OCI-M2 (cell line): ENCODE measurements around the gene LONRF3.

Experiments
- DNase-seq: peaks from one replicate; lab custom pipeline; 2025; ENCODE audit not compliant: unreplicated experiment; lab: John Stamatoyannopoulos, UW

LONRF3 gene

GRCh38 chrX:119036107-119037029 is 62.0 kb downstream of the LONRF3 start:
- no peak for DNase-seq

GRCh38 chrX:119040432-119040831 is 66.0 kb downstream of the LONRF3 start:
- DNase-seq, result no peak

GRCh38 chrX:119041175-119041574 is 66.8 kb downstream of the LONRF3 start:
- DNase-seq, result no peak

DNA sequence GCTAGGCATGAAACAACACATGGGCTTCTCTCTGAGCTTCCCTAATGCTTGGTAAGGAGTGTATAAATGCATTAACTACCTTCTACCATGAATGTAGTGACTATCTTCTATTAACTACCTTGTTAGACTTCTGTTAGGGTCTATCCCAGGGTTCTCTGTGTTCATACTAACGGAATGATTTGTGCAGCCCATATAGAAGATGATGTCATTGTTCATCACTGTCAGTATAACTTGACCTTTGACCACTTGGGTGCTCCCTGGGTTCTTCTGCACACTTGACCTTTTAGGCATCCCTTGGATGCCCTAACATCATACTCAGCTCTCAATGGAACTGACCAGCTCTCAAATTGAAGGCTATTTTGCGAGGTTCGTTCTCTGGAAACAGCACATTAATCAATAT is 67.6 kb downstream of the LONRF3 start:
- no peak for DNase-seq

DNA sequence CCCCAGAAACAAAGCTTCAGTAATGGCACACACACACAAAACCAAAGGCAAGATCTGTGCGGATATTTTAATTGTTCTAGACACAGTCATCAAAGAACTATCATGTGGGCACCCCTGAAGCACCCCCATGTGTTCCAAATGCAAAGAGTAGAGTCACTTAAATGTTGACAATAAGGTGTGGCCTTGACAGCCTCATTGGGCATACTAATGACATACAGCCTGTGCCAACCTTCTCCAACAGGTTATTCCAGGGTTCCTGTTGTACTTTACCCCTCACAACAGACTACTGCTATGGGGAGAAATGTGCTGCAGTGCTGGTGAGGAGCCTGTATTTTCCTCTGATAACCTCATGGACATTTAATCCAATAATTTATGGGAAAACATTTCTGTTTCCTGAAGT is 68.6 kb downstream of the LONRF3 start:
- DNase-seq, result no peak

- no peak for DNase-seq
Observed at GRCh38 chrX:119045884-119046283, 71.5 kb downstream of the LONRF3 start.

- no peak for DNase-seq
Observed at GRCh38 chrX:119055687-119056086, 81.3 kb downstream of the LONRF3 start.

DNA sequence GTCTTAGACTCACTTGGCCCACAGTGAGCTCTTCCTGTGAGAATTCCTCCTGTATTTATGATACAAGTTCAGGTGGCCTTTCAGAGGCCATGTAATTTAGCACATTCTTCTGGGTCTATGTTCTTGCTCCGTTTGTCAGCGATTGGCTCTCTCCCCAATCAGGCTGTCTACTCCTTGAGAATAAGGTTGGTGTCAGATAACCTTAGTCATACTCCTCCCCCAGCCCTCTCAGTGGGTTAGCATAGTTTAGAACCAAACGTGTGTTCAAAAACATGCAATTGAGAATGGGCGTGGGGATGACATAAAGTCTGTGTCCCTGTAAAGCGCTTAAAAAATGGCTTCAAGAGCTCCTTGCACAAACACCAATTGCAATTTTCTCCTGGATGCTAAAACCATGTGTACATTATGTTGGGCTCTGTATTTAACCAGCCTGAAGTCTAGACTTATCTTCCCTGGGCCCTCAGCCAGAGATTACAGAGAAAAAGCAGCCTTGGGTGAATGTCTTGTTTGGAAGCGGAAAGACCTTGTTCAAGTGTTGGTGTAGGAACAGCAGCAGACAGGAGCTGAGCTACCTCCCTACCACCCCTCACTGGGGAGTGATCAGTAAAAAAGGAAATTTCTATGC is 88.4 kb downstream of the LONRF3 start:
- DNase-seq, result no peak

DNA sequence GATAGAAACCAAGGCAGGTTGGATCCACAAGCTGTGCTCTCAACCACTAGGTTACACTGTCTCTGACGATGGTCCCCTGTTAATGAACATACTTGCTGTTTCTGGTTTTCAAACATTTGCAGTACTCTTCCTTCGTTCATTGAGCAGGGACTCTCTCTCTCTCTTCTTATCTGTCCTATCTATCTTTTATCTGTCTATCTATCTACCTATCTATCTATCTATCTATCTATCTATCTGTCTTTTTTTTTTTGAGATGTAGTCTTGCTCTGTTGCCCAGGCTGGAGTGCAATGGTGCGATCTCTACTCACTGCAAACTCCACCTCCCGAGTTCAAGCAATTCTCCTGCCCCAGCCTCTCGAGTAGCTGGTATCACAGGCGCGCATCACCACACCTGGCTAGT is 89.0 kb downstream of the LONRF3 start:
- DNase-seq, result no peak

DNA sequence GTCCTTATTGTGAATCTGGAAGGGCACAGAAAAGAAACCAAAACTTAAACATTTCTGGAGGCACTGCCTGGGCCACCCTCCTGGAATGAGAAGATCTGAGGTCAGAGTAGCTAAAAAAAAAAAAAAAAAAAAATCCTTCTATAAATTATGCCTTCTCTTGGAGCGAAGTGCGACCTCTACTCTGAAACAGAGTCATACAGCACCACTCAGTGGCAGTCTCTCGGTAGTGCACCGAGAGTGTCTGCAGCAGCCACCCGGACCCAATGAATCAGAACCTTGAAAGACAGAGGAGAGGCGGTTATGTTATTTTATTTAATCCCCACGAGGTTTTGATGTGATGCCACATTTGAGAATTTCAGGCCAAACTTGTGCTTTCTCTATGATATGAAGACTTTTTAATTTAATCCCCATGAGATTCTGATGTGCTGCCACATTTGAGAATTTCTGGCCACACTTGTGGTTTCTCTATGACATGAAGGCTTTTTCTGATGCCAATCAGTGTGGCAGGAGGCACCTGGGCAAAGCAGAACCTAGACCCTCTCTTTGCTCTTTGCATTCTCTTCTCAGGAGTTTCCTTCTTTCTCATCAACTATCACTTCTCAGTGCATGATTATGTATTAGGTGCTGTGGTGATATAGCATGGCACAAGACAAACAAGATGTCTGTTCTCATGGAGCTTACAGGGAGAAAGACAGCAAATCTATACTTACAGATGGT is 92.8 kb downstream of the LONRF3 start:
- DNase-seq, result no peak
